Inflammatory macrophage treated with lipopolysaccharide for 4 hours (primary cell): ENCODE results near the gene SAP25.
"Not testable (repeated sequence)": the region's sequence is repeated elsewhere in the genome, so short reads cannot be mapped to it uniquely, and the experiment has no call there.

Source experiments
- DNase-seq: peaks from one replicate; pipeline ENCODE4 v3.0.0-alpha.2; 2020

SAP25 gene

GRCh38 chr7:100528108-100528866 lies 45.4 kb downstream of the SAP25 start:
- not testable (repeated sequence) for DNase-seq

DNA sequence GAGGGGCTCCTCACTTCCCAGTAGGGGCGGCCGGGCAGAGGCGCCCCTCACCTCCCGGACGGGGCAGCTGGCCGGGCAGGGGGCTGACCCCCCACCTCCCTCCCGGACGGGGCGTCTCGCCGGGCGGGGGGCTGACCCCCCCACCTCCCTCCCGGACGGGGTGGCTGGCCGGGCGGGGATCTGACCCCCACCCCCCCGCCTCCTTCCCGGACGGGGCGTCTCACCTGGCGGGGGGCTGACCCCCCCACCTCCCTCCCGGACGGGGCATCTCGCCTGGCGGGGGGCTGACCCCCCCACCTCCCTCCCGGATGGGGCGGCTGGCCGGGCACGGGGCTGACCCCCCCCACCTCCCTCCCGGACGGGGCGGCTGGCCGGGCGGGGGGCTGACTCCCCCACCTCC lies 50.5 kb downstream of the SAP25 start:
- not testable (repeated sequence) for DNase-seq
